IPS-18c (cell line): ENCODE measurements around the gene ZBTB38.

Experiments used
- H3K4me3 ChIP-seq: 2 replicates; pipeline ENCODE4 v1.7.0; 2013; ENCODE audit warnings: low read depth, mild to moderate bottlenecking, low read length, moderate library complexity; ENCODE audit not compliant: insufficient read depth
- H3K9me3 ChIP-seq: one replicate; pipeline ENCODE4 v1.6.1; 2013; ENCODE audit warnings: mild to moderate bottlenecking, low read length, moderate library complexity; ENCODE audit not compliant: control insufficient read depth, insufficient read depth

The ZBTB38 gene

GRCh38 chr3:141407047-141407446 lies 38.7 kb downstream of the ZBTB38 start:
- H3K4me3 ChIP-seq: no peak overlapping the region
- H3K9me3 ChIP-seq: no peaks in the 10 kb centered on the region

GRCh38 chr3:141407825-141408224 lies 39.5 kb downstream of the ZBTB38 start:
- H3K9me3 ChIP-seq: no peaks in the 10 kb centered on the region
- H3K4me3 ChIP-seq: no peak overlapping the region

DNA sequence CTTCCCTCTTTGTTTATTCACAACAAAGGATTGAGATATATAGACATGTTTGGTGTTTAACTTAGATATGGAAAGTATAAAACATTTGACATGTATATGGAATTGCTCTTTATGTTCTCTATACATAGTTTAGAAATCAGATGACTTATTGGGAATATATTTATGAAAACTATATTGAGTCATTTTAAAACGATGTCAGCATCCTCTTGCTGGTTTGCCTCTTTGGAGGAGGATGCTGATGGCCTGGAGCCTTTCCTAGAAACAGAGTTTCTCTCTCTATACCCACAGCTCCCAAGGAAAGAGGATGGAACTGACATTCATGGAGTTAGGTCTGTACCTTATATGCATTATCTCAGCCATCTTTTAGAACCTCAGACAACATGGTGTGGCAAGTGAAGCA lies 40.3 kb downstream of the ZBTB38 start:
- Histone ChIP-seq H3K4me3 (no peak overlapping the region), H3K9me3 (no peaks in the 10 kb centered on the region)

GRCh38 chr3:141409940-141410241 lies 41.6 kb downstream of the ZBTB38 start:
- Histone ChIP-seq H3K9me3 (no peaks in the 10 kb centered on the region), H3K4me3 (no peak overlapping the region)

DNA sequence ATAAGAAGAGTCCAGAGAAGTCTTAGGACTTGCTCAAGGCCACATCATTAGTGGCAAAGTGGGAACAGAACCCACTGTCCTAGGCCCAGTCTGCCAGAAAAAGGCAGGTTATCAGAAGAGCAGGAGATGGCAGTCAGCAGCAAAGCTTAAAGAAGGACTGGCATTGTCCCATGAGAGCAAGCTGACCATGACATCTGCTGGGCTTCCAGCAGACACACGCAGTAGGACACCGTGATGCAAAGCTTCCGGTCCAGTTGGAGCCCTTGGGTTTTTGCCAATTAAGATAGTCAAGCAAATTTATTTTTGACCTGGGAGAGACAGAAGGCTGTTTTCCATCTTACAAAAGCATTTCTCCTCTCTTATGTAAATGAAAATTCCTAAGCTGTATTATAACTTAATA lies 42.1 kb downstream of the ZBTB38 start:
- Histone ChIP-seq H3K4me3 (no peak overlapping the region), H3K9me3 (no peaks in the 10 kb centered on the region)

DNA sequence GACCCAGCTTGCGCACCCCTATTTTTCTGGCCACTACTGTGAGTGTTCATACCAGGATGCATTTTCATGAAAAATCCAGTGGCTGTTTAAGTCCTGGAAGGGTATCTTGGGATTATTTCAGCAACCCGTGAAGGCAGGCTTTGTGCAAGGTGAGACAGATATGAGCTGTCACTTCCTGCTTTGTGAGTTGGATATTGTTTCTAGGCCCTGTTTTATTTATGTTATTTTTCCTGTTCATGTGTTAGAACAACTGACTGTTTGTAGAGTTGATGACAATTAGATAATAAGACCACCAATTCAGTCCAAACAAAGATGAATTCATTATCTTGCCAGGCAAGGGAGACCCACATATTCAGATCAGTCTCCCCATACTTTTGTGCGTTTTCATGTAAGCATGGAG lies 42.5 kb downstream of the ZBTB38 start:
- H3K4me3 ChIP-seq: no peak overlapping the region

GRCh38 chr3:141411251-141411771 lies 43.0 kb downstream of the ZBTB38 start:
- Histone ChIP-seq H3K9me3 (no peaks in the 10 kb centered on the region), H3K4me3 (no peak overlapping the region)

More for the DNA sequence above, 42.5 kb downstream of the ZBTB38 start:
- no peaks in the 10 kb centered on the region for H3K9me3 ChIP-seq

DNA sequence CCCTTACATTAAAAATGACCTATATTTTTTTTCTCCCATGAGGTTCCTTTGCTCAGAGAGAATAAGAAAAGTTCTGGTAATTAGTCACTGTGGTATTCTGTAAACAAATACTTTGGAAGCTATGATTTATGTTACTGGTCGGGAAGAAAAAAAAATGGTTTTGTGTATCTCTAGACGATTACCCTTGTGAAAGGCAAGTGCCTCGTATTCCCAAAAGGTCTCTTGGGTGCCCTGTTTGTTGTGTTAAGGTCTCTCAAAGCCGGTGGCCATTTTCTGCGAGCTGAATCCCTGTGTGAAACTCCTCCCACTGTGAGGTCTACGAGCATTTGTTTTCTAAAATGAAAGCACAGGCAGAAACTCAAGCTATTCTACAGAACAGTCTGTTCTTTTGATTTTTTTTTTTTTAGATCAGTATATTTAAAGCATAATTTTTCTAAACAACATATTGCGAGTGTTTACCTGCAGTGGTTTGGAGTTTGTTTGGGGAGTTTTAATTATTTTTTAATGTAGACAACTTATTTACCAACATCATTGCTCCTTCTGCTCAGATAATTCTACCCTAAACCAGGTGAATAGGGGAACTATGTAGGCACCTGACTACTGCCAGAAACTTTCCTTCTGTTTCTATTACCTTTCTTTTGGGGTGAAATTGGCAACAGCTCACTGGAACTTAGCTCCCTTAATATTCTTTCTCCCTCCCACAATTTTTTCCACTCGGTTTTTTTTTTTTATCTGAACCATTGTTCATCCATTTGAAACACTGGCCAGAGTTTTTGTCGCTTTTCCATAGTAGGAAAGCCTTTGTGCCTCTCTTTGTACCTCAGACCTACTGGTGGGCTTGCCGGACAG lies 44.0 kb downstream of the ZBTB38 start:
- H3K4me3 ChIP-seq: no peak overlapping the region

GRCh38 chr3:141412936-141413354 lies 44.6 kb downstream of the ZBTB38 start:
- H3K9me3 ChIP-seq: no peaks in the 10 kb centered on the region
- no peak overlapping the region for H3K4me3 ChIP-seq

More for the DNA sequence above, 44.0 kb downstream of the ZBTB38 start:
- H3K9me3 ChIP-seq: no peaks in the 10 kb centered on the region

- H3K9me3 ChIP-seq: no peaks in the 10 kb centered on the region
Measured at GRCh38 chr3:141413391-141413790, 45.1 kb downstream of the ZBTB38 start.

DNA sequence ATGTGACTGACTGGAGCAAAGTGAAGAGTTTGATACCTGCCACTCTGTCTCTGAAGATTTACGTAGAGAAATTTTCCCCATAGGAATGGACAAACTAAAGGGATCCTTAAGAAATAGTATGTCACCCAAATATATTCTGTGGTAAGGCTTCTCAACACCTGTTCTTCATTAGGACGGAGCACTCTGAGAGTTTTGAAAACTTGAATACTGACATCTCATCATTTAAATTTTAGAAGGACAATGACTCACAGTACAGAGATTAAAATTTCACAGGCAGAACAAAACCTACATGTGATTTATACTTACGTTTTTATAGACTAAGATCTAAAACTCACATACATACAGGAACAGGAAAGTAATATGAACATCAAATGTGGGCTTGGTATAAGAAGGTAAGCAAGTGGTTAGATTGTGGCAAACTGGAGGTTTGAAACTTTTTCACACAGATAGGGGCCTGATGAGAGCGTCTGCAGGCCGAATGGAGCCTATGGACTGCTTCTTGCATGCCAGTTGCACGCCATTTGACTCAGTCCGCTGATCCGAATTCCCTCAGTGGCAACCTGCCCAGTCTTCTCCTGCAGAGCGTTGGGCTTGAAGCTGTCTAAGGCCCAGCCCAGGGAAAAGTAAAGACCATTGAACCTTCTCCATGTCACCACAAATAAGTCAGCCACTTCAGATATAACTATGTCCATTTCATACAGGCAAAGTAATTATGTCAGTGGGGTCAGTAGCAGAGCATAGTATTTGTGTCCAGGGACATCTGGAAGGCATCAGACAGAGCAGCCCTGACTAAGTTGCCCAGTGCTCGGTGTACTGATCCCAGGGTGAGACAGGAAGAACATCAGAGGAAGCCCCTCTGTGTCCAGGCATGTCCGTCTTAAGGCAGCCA lies 45.7 kb downstream of the ZBTB38 start:
- H3K9me3 ChIP-seq: no peaks in the 10 kb centered on the region
- H3K4me3 ChIP-seq: no peak overlapping the region

More at GRCh38 chr3:141413391-141413790, 45.1 kb downstream of the ZBTB38 start:
- H3K4me3 ChIP-seq: no peak overlapping the region

DNA sequence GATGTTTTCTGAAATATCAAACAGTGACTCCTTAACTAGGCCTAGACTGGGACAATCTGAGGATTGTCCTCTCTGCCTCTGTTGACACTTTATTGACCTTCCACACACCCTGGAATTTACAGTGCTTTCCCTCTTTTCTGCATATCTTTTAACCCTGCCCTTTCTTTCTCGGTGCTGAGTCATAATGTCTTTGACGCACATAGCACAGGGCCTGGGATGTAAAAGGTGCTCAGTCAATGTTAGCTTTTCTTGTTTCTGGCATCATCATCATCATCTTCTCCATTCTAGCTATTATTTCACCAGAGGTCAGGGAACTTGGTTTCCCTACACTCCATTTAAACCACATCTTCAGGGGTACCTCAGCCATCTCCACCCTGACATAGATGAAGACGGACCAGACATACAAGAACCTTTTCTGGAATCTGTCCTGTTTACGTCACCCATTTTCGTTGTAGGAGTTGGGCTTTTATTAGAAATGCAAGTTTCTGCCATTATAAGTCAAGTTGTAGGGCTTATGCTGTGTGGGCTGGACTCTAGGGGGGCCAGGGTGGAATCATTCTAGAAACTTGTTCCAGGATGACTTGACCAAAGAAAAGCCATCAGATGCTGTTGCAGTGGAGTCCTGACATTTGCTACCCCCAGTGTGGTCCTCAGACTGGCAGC lies 46.6 kb downstream of the ZBTB38 start:
- H3K9me3 ChIP-seq: no peaks in the 10 kb centered on the region
- no peak overlapping the region for H3K4me3 ChIP-seq

GRCh38 chr3:141415953-141416352 lies 47.6 kb downstream of the ZBTB38 start:
- no peak overlapping the region for H3K4me3 ChIP-seq
- no peaks in the 10 kb centered on the region for H3K9me3 ChIP-seq
